ENCODE data around the gene COL13A1.

The COL13A1 gene

GRCh38 chr10:69819716-69820506, 18.2 kb downstream of the COL13A1 start:
- no peak for DNase-seq (ENCODE audit: low spot score)

DNA sequence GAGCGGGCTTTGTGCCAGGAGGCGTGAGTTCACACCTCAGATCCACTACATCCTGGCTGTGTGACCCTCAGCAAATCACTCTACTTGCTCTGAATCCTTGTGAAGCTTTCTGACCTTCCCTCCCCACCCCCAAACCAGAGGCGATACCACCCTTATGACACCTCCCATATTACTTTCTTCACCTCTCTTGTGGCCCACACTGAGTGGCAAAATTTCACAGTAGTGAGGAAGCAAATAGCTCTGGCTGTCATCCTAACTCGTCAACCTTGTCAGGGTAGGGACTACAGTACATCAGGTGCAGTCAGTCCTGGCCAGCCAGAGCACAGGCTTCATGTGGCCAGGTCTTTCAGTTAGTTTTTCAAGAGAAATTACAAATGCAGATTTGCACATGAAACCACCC, 19.1 kb downstream of the COL13A1 start:
- DNase-seq (ENCODE audit: low spot score), result no peak

GRCh38 chr10:69825604-69826003, 23.9 kb downstream of the COL13A1 start:
- DNase-seq (ENCODE audit: low spot score), result no peak

DNA sequence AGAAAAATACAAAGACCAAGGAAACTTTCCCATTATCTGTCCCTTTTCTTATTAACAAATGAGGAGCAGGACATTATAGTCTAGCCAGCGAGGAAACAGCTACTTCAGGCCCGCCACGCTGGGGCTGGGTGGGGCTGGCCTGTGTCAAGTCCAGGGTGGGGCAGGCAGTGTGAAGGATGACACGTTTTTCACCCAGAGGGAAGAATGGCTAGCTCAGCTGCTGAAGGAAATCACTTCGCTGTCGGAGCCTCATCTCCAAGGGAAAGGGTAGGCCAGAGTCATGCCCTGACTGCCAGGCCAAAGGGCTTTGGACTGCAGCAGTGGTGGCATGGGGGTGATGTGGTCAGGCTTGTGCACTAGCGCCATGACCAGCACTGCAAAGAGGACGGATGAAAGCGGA, 24.4 kb downstream of the COL13A1 start:
- no peak for DNase-seq (ENCODE audit: low spot score)

- DNase-seq (ENCODE audit: low spot score), result no peak
These were observed 25.3 kb downstream of the COL13A1 start for GRCh38 chr10:69826789-69827554.

GRCh38 chr10:69828144-69828870, 26.6 kb downstream of the COL13A1 start:
- no peak for DNase-seq (ENCODE audit: low spot score)

DNA sequence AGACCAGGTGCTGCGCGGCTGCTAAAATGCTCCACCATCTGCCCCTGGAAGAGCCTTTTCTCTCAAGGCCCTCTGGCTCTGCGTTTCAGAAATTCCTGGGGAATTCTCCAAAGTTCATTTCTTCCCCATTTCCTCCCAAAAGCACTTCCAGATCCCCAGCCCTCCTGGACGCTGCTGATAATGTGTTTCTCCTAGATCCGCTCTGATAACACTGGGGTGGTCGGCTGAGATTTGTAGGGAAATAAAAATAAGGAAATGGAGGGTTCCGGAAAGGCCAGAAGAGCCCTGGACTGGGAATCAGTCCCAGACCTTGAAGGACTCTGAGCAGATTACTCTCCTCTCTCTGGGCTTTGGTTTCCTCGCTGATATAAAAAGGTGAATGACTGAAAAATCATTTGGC, 28.1 kb downstream of the COL13A1 start:
- DNase-seq (ENCODE audit: low spot score), result no peak

- no peak for DNase-seq (ENCODE audit: low spot score)
These were observed 29.6 kb downstream of the COL13A1 start for GRCh38 chr10:69831231-69831855.

DNA sequence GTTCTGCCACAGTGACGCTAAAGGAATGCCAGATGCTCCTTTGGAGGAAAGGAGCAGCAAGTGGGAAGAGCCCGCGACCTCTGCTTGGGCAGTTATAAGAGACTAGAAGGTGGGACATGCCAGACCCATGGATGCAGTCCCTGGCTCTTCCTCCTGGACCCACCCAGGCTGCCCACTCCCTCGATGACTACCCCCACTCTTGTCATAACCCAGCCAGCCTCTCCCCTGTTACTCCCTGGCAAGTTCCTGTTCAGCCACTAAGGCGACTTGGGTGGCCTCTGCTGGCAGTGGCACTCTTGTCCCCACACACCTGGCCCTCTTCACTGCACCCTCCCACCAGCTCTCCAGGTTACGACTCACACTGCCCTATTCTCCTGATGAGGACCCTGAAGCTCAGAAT, 33.5 kb downstream of the COL13A1 start:
- no peak for DNase-seq (ENCODE audit: low spot score)

DNA sequence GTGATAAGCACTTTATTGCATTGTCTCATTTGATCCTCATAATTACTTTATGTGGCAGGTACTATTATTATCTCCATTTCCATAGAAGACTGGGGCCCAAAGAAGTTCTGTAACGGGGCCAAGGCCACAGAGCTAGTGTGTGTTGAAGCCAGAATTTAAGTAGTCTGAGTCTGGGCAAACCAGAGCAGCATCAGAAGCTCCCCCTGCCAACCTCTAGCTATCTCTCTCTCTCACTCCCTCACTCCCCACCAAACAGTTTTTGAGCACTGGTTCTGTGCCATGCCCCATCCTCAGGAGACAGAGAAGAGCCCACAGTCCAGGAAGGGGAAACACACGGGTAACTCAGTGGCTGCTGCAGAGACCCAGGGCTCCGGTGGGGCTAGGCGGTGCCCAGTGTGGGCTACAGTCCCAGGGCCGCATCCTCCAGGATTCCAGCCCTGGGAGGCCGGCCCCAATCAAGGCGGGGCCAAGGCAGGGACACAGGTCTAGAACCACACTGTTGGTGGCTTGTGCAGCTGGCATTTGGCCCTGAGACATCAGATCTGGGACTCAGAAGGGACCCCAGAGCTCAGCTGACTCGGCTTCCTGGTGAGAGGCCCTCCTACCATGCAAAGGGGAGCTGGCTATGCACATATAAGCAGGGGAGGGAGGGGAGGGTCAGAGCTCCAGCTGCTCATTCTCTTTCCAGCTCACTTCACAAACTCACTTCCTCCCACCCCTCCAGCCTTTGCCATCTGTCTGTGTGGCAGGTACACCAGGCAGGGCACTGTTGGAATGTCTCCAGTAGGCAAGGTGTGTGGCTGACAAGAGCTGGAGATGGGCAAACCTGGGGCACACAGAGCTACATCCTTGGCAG, 34.4 kb downstream of the COL13A1 start:
- DNase-seq (ENCODE audit: low spot score), result no peak

- no peak for DNase-seq (ENCODE audit: low spot score)
These were observed 35.0 kb downstream of the COL13A1 start for GRCh38 chr10:69836731-69837030.

GRCh38 chr10:69837261-69837660, 35.6 kb downstream of the COL13A1 start:
- DNase-seq (ENCODE audit: low spot score), result no peak

- no peak for DNase-seq (ENCODE audit: low spot score)
These were observed 36.7 kb downstream of the COL13A1 start for GRCh38 chr10:69838418-69838817.

- no peak for DNase-seq (ENCODE audit: low spot score)
These were observed 37.1 kb downstream of the COL13A1 start for GRCh38 chr10:69838853-69839252.

GRCh38 chr10:69839696-69840345, 38.1 kb downstream of the COL13A1 start:
- DNase-seq (ENCODE audit: low spot score), result no peak

- DNase-seq (ENCODE audit: low spot score), result no peak
These were observed 39.1 kb downstream of the COL13A1 start for GRCh38 chr10:69840773-69841172.

DNA sequence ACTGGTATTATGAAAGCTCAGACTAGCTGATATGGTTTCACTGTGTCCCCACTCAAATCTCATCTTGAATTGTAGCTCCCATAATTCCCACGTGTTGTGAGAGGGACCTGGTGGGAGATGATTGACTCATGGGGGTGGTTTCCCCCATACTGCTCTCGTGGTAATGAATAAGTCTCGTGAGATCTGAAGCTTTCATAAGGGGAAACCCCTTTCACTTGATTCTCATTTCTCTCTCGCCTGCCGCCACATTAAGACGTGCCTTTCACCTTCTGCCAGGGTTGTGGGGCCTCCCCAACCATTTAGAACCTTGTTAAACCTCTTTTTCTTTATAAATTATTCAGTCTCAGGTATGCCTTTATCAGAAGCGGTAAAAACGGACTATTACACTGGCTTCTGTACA, 40.3 kb downstream of the COL13A1 start:
- no peak for DNase-seq (ENCODE audit: low spot score)

GRCh38 chr10:69842882-69843281, 41.2 kb downstream of the COL13A1 start:
- no peak for DNase-seq (ENCODE audit: low spot score)

DNA sequence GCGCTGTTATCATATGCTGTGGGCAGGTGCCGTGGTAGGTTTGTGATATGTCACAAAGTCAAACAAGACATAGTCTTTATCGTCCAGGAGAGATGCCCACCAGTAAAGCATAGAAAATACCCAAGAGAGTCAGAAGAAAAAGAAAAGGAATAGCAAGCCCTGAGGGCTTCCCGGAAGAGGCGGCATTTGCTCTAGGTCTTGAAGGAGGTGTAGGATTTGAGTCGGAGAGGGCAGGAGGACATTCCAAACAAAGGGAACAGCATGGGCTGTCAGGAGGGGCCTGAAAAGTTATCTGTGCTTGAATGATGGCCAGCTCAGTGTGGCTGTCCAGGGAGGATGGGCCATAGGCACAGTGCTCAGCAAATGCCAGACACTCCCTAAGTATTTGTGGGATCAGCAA, 42.2 kb downstream of the COL13A1 start:
- DNase-seq (ENCODE audit: low spot score), result no peak

- no peak for DNase-seq (ENCODE audit: low spot score)
These were observed 43.0 kb downstream of the COL13A1 start for GRCh38 chr10:69844698-69845097.

Data from hematopoietic multipotent progenitor cell treated with erythropoietin and hydrocortisone succinate and interleukin-3 and kit ligand, for 17 days (in vitro differentiated cells).